Measurements from ENCODE around the gene SDR42E1.

SDR42E1 gene

GRCh38 chr16:82011199-82011641, at the start of gene SDR42E1:
Gene SDR42E1, minus strand, starts transcription at chr16:82011470. Its CDS starts 10,612 bp downstream, at chr16:82000858.
- DNase-seq, result no peak

- no peak for DNase-seq
Measured at GRCh38 chr16:82059983-82060421, 48.7 kb upstream of the SDR42E1 start.

GRCh38 chr16:82059161-82059982, 48.1 kb upstream of the SDR42E1 start:
- DNase-seq, result no peak

- DNase-seq, result no peak
Measured at GRCh38 chr16:82056550-82056896, 45.3 kb upstream of the SDR42E1 start.

GRCh38 chr16:82055728-82056549, 44.7 kb upstream of the SDR42E1 start:
- DNase-seq, result no peak

GRCh38 chr16:82055117-82055516, 43.8 kb upstream of the SDR42E1 start:
- DNase-seq, result no peak

GRCh38 chr16:82051656-82052055, 40.4 kb upstream of the SDR42E1 start:
- no peak for DNase-seq

GRCh38 chr16:82050909-82051357, 39.7 kb upstream of the SDR42E1 start:
- no peak for DNase-seq

- no peak for DNase-seq
Measured at GRCh38 chr16:82050506-82050905, 39.2 kb upstream of the SDR42E1 start.

GRCh38 chr16:82049484-82049883, 38.2 kb upstream of the SDR42E1 start:
- no peak for DNase-seq

- no peak for DNase-seq
Measured at GRCh38 chr16:82047787-82048186, 36.5 kb upstream of the SDR42E1 start.

GRCh38 chr16:82047374-82047773, 36.1 kb upstream of the SDR42E1 start:
- DNase-seq, result no peak

- DNase-seq, result no peak
Measured at GRCh38 chr16:82046941-82047340, 35.7 kb upstream of the SDR42E1 start.

- no peak for DNase-seq
Measured at GRCh38 chr16:82046541-82046940, 35.3 kb upstream of the SDR42E1 start.

- DNase-seq, result no peak
Measured at GRCh38 chr16:82045465-82045864, 34.2 kb upstream of the SDR42E1 start.

- DNase-seq, result no peak
Measured at GRCh38 chr16:82044585-82044911, 33.3 kb upstream of the SDR42E1 start.

GRCh38 chr16:82043680-82044584, 32.7 kb upstream of the SDR42E1 start:
- DNase-seq, result no peak

- DNase-seq, result no peak
Measured at GRCh38 chr16:82042846-82043245, 31.6 kb upstream of the SDR42E1 start.

- DNase-seq, result no peak
Measured at GRCh38 chr16:82042144-82042543, 30.9 kb upstream of the SDR42E1 start.

GRCh38 chr16:82041542-82041941, 30.3 kb upstream of the SDR42E1 start:
- DNase-seq, result no peak

GRCh38 chr16:82040296-82040695, 29.0 kb upstream of the SDR42E1 start:
- DNase-seq, result no peak

- DNase-seq, result no peak
Measured at GRCh38 chr16:82037666-82038065, 26.4 kb upstream of the SDR42E1 start.

GRCh38 chr16:82037251-82037650, 26.0 kb upstream of the SDR42E1 start:
- no peak for DNase-seq

Data from Kasumi-1 (cell line).